ENCODE data around the gene PRR15.

The PRR15 gene

DNA sequence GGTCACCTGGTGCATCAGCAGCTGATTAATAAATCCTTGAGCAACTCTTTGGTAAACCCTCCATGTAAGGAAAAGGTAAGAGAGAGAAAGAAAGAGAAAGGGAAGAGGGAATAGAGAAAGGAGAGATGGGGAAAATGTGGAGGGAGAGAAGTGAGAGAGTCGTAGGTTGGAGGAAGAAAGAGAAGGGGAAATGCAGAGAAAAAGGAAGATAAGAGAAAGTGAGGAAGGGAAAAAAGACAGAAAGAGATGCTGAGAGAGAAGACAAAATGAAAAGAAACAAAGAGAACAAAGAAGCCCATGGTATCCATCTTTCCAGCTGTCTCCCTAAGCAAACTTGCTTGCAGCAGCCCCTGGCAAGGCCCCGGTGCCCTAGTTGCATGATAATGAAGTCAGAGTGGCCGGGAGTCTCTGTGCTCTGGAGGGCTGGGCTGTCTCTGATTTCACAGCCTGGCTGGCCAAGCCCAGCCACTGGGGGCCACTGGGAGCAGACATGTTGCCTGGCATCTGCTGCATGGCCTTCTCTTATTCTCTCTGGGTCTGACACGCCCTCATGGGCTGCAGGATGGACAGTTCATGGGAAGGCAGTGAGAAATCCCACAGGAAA is 48.4 kb downstream of the PRR15 start:
- DNase-seq (ENCODE audit: low read depth): no peak

DNA sequence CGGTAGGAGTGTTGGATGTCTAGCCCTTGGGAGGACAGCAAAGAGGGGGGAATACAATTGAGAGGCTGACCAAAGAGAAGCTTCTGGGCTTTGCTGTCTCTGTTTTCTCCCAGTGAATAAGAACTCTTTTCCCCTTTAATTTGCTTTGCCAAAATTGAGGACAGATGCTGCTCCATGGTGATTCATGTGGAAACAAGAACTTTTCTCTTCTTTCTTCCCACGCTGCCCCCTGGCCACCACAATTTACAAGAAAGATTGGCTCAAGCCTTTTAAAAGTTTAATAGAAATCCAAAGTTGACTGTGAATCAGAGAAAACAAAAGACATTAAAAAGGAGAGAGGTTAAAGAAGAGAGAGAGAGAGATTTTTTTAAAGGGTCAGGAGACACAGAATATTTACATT is 49.0 kb downstream of the PRR15 start:
- DNase-seq (ENCODE audit: low read depth): peak; percentile 62

DNA sequence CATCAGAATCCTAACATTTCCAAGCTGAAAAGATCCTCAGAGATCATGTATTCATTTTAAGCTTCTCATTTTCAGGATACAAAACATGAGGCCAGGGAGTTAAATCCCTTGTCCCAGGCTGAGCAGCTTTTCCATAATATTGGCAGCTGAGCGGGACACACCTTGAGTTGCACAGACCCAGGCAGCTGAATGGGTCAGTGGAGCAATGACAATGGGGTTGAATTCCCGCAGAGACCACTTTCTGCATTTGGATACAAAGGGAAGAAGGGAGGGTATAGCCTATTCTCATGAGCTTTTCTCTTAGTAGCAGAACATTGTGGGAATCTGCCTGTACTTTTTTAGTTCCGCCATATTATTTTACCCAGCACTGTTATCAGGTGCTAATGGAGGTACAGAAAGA is 49.5 kb downstream of the PRR15 start:
- no peak for DNase-seq (ENCODE audit: low read depth)

DNA sequence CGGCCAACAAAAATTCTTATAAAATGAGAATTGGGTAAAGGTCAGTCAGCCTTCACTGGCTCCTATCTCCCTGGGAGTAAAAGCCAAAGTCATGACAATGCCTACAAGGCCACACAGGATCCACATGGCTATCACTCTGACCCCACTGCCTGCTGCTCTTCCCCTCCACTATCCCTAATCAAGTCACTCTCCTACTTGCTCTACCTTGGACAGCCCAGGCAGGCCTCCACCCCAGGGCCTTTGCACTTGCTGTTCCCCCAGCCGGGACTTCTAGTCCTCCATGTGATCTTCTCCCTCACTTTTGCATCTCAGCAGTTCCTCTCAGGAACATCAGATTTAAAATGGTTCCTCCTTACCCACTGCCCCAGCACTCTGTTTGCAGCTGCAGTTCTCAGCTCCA is 50.6 kb downstream of the PRR15 start:
- no peak for DNase-seq (ENCODE audit: low read depth)
